ENCODE measurements around the gene TNPO2.

TNPO2 gene

DNA sequence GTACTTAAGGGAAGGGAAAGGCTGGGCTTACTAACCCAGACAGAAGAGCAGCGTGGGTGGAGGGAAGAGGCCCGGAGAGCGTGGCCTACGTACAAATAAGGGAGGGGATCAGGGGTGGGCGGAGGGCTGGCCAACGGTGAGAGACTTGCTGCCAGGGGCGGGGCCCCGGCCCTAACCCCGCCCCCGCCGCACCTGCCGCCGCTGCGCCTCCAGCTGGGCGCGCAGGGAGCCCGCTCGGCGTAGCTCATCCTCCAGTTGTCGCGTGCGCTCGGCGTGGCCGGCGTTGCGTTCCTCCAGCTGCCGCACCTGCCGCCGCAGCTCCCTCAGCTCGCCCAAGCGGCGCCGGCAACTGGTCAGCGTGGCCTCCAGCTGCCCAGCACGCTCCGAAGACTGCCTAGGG lies 46.0 kb upstream of the TNPO2 start:
- H3K4me3 ChIP-seq (ENCODE audit: low read depth, low read length): no peak overlapping the region
- ChIA-PET POLR2A (interaction anchor here (1.6 kb wide), 1 partner anchor 31 kb away, joined by 3 read pairs; no protein-coding TSS in a partner anchor), CTCF (interaction anchor here (0.7 to 14.1 kb wide), 2 partner anchors 30 to 78 kb away, joined by 3 to 386 read pairs; partner anchors contain the start of genes JUNB, PRDX2, RNASEH2A and THSD8)
- H3K36me3 ChIP-seq (ENCODE audit: control insufficient read depth in 2 of 2, insufficient read depth in 1 of 2, low read length in 2 of 2): peaks cover 0 to 29% of the 10 kb centered on the region in 2 experiments; a peak in 2 of 3 replicates
- H3K9me3 ChIP-seq (ENCODE audit: control insufficient read depth, insufficient read depth, low read depth, low read length): no peaks in the 10 kb centered on the region
- H3K4me1 ChIP-seq (ENCODE audit: control insufficient read depth, insufficient read depth, low read length): no peaks in the 10 kb centered on the region
- peak; percentile 27; the same call in 1 of the 2 replicates for TF ChIP-seq EGR2 (tag by site-specific recombination; IDR thresholded peaks at IDR 0.05; ENCODE audit: low read depth)
- peak; percentile 35; the same call in 1 of the 2 replicates for TF ChIP-seq ZFHX2 (tag by site-specific recombination; conservative IDR thresholded peaks at IDR 0.05)
- no peak for TF ChIP-seq ZNF501 (tag by site-specific recombination; IDR thresholded peaks at IDR 0.05)
- TF ChIP-seq, protein P1, sequence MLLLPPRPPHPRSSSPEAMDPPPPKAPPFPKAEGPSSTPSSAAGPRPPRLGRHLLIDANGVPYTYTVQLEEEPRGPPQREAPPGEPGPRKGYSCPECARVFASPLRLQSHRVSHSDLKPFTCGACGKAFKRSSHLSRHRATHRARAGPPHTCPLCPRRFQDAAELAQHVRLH (tag by site-specific recombination; IDR thresholded peaks at IDR 0.05): no peak
- H3K27ac ChIP-seq (ENCODE audit: extremely low read depth, low read depth, low read length): no peak overlapping the region

- H3K9me3 ChIP-seq (ENCODE audit: control insufficient read depth, insufficient read depth, low read depth, low read length): no peaks in the 10 kb centered on the region
- CTCF ChIA-PET: interaction anchor here (0.5 to 14.1 kb wide), 9 partner anchors 8 to 884 kb away, joined by 3 to 386 read pairs (median 6); partner anchors contain the start of genes JUNB, PRDX2, RNASEH2A and THSD8
- H3K4me1 ChIP-seq (ENCODE audit: control insufficient read depth, insufficient read depth, low read length): no peaks in the 10 kb centered on the region
- TF ChIP-seq ZNF140 (tag by site-specific recombination; IDR thresholded peaks at IDR 0.05) (no peak), KLF7 (tag by site-specific recombination; IDR thresholded peaks at IDR 0.05; ENCODE audit: borderline replicate concordance) (no peak), ZNF514 (tag by site-specific recombination; IDR thresholded peaks at IDR 0.05) (no peak), ZBTB49 (tag by site-specific recombination; IDR thresholded peaks at IDR 0.05; ENCODE audit: low read depth) (no peak), ZBTB10 (tag by site-specific recombination; IDR thresholded peaks at IDR 0.05) (no peak), ZNF133 (tag by site-specific recombination; IDR thresholded peaks at IDR 0.05) (no peak), SALL2 (tag by site-specific recombination; IDR thresholded peaks at IDR 0.05; ENCODE audit: borderline replicate concordance) (no peak), ZNF747 (tag by site-specific recombination; IDR thresholded peaks at IDR 0.05) (no peak), ZNF341 (tag by site-specific recombination; IDR thresholded peaks at IDR 0.05; ENCODE audit: low read depth) (no peak), ATF2 (tag by site-specific recombination; IDR thresholded peaks at IDR 0.05; ENCODE audit: low read depth) (no peak), ZNF366 (tag by site-specific recombination; conservative IDR thresholded peaks at IDR 0.05) (no peak), ZNF558 (tag by site-specific recombination; IDR thresholded peaks at IDR 0.05) (no peak), ZNF324 (tag by site-specific recombination; IDR thresholded peaks at IDR 0.05) (no peak), ZNF174 (tag by site-specific recombination; IDR thresholded peaks at IDR 0.05) (no peak), KLF10 (tag by site-specific recombination; IDR thresholded peaks at IDR 0.05) (no peak), YY2 (tag by site-specific recombination; IDR thresholded peaks at IDR 0.05) (no peak)
- no peak overlapping the region for H3K27ac ChIP-seq (ENCODE audit: extremely low read depth, low read depth, low read length)
- POLR2A ChIA-PET: interaction anchor here (1.0 to 3.1 kb wide), 2 partner anchors 24 to 84 kb away, joined by 3 to 28 read pairs; partner anchors contain the start of gene JUNB
- no peak overlapping the region for H3K4me3 ChIP-seq (ENCODE audit: low read depth, low read length)
- H3K36me3 ChIP-seq (ENCODE audit: control insufficient read depth in 2 of 2, insufficient read depth in 1 of 2, low read length in 2 of 2): peaks cover 0 to 41% of the 10 kb centered on the region in 2 experiments; a peak in 2 of 3 replicates
Measured at GRCh38 chr19:12767666-12768065, 43.9 kb upstream of the TNPO2 start.
